ENCODE measurements around the gene FAF2. TPM values are rescaled to one million over a fixed set of nuclear protein-coding genes. Genes with fewer than 3 reads are reported as not detected.

Gene FAF2
- total RNA-seq, 2 experiments from 2014 or later = 37.6 to 44.8 TPM

Other genes with a start within 250 kb of the FAF2 start
- 10 to 100 TPM; 24.0 to 27.6 TPM for gene SIMC1, start 210.0 kb upstream of the FAF2 start, total RNA-seq
- gene KIAA1191, start 86.6 kb upstream of the FAF2 start, total RNA-seq = 10 to 100 TPM; 42.2 to 52.6 TPM
- gene ARL10, start 82.9 kb upstream of the FAF2 start, total RNA-seq = 10 to 100 TPM; 12.3 to 15.6 TPM
- 10 to 100 TPM; 54.3 to 65.4 TPM for gene NOP16, start 59.8 kb upstream of the FAF2 start, total RNA-seq
- gene HIGD2A, start 59.6 kb upstream of the FAF2 start, total RNA-seq = 100 to 1,000 TPM; 104 to 140 TPM
- 10 to 100 TPM; 39.3 to 47.8 TPM for gene CLTB, start 31.8 kb upstream of the FAF2 start, total RNA-seq
- gene RNF44, start 89.0 kb downstream of the FAF2 start, total RNA-seq = 10 to 100 TPM; 61.6 to 62.9 TPM
- gene CDHR2, start 101.0 kb downstream of the FAF2 start, total RNA-seq = under 1 TPM; 0.37 to 0.61 TPM
- gene GPRIN1, start 161.8 kb downstream of the FAF2 start, total RNA-seq = 1 to 10 TPM; 3.8 to 4.1 TPM
- under 1 TPM; 0.46 to 0.55 TPM for gene SNCB, start 182.1 kb downstream of the FAF2 start, total RNA-seq
- gene EIF4E1B, start 182.3 kb downstream of the FAF2 start, total RNA-seq = not detected
- 10 to 100 TPM; 19.4 to 25.2 TPM for gene TSPAN17, start 199.1 kb downstream of the FAF2 start, total RNA-seq